GM21360 (cell line): ENCODE results near the gene CCDC3.

Experiments used
- ATAC-seq: cut with Tn5 transposase; IDR thresholded peaks from one replicate; pipeline ENCODE4 v1.9.1; 2021; ENCODE audit warnings: mild to moderate bottlenecking, moderate library complexity; ENCODE audit not compliant: unreplicated experiment

The CCDC3 gene

DNA sequence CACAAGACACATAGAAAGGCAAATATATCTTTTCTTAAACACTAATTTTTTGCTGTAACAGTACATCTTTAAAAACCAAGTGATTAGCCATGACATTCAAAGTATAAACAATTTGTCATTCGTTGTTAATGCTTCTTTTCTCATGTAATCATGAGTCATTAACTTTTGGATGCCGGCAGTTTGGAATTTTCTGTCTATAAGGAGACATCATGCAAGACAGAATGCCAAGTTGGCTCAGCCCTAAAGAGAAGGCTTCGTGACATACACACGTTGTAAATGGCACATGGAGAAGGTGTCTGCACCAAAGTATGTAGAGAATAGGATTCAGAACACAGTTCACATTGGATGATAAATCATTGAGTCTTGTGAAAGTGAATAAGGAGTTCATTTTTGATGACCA lies 35.9 kb downstream of the CCDC3 start:
- no peak for ATAC-seq

DNA sequence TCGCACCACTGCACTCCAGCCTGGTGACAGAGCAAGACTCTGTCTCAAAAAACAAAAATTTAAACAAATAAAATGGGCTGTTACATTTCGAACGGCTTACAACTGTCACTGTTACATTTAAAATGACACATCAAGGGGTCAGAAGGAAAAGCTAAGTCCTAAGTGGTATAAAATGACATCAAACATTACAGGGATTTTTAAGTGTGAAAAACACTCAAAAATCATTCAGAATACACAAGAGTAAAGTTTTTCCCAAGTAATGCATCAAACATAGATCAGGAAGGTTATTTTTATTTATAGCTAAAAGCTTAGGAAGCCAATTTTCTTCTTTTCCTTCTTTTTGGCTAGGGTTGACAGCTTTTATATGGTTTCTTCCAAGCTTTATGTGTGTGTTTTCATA lies 39.0 kb downstream of the CCDC3 start:
- no peak for ATAC-seq

DNA sequence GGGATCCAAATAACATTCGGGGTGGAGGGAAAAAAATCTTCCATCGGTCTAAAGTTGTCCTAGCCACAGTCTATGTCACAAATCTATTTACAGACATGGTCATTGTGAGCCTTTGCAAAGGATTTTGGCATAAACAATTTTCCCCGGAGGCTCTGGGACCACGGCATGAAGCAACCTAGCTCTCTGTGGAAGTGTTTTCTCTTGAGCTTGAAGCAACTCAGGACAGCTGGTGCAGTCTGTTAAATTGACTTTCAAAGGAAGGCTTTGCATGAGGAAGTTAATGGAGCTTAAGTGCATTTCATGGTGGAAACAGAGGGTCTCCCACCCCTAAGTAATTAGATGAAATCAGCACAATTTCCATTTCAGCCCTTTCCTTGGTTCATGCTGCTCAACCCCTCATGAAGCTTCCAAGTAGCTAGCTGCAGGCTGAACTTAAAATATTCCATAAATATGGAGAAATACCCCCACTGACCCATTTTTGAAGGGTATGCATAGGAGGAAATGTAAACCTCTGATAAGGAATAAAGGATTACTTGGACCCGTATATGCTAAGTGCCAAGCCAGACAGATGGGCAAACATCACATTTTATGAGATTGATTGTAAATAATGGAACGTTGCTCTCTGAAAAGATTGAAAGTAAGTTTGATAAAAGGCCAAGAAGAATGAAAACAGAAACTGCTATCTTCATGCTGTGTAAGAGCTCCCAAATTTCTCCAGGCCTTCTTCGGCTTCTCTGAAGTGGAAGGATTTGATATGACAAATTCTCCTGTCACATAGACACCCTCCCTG lies 39.9 kb downstream of the CCDC3 start:
- no peak for ATAC-seq

DNA sequence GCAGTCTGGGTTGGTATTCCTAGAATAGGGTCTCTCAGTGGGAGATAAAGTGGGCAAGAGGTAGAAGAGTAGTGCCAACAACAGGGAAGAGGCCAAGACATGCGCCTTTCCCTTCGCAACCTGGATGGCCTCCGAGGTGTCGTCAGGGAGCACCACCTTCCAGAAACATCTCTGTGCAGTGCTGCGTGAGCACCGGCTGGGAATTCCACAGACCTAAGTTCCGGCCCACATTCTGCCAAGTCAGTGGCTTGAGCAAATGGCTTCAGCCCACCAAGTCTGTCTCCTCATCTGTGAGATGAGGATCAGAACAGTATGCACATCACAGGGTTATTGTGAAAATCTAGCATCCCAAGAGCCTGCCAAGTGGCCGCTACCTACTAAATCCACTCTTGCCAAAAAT lies 40.6 kb downstream of the CCDC3 start:
- no peak for ATAC-seq

DNA sequence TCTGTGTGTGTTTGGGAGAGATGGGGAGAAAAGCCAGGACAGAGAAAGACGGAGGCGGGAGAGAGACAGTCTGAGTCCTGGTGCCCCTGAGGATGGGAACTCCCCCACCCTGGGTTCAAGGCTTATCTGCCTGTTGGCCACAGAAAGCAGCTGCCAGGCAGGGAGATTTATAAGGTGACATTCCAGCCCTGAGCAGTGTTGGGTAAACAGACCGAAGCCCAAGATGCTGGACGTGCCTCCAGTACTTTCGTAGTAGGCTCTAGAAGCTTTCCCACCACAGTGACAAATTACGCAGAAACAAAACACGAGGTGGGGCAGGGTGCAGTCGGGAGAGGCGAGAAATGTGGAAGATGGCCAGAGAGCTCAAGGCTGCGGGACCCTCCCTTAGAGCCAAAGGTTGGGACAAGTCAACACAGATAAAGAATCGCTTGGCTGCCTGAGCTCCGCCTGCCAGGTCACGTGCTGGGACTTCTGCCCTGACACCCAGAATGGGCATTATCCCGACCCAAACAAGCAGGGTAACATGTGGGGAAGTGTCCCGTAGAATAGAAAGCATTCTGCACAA lies 41.1 kb downstream of the CCDC3 start:
- ATAC-seq, result no peak

DNA sequence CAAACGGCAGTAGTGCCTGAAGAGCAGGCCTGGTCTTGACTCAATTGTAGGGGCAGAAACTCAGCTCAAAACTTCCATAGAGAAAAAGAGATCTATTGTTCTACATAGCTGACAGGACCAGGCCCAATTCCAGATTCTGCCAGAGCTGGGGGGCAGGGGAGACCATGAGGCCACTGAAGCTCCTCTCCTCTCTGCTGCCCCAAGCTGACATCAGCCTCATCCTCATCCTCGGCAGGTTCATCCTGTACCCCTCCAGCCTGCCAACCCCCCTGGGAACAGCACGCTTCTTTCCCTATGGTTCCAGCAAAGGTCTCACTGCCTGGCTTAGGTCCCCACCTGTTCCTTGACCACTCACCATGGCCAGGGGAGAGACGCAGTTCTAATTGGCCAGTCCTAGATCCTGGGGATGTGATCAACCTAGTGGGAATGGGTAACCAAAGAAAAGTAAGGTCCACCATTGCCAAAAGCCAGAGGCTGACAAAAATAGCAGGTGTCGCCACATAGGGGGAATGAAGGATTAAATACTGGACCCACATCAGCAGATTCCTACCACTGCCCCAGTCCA lies 42.9 kb downstream of the CCDC3 start:
- ATAC-seq, result no peak

DNA sequence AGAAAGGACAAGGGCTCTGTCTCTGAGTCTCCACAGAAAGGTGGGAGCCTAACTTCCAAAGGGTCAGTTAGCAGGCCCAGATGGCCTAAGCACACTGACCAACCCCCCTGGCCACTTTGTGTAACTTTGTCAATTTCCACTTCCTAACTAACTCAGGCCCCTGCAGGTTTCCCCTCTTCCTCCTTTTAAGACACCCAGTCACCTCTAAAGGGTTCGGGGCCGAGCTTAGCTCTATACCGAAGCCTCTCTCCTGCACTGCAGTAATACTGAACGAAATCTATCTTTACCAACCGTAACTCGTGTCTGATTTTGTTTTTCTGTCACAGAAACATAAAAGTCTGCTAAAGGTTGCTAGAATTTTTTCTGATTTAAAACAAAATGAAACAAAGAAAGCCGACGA lies 44.4 kb downstream of the CCDC3 start:
- no peak for ATAC-seq

DNA sequence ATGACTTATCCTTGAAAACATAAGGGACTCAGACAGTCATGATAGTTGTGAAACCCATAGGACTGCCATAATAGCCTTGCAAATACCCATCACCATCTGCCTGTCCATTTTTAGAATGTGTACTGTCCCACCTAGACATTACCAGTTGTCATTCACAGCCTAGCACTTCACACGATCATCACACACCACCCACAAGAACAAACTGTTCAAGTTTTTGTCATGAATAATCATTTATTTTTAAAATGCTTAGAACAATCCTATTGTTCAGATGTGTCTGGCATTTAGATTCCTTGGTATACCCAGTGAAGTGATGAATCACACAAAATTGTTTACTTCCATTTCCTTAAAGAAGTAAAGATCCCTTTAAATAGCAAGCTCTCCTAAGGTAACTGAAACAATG lies 46.6 kb downstream of the CCDC3 start:
- no peak for ATAC-seq

DNA sequence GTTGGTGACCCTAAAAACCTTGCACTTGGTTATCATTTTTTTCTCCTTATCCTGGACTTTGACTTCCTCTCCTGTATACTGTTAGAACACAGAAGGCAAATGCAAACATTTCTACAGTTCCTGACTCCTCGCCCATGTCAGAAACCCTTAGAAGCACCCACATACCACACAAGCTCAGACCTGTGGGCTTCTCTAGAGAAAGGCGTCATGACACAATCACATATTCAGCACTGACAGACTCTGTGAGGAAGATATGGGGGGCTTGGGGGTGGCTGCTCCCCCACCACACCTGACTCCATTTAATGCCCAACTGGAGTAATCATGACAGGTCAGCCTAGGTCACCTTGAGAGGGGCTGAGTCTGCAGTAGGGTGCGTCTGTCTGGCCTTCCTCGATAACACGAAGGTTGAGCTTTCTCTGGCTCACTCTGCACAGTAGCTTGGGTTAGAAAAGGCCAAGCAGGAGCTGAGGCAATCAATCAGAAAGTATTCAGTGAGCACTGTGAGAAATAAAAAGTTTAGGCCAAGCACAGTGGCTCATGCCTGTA lies 50.9 kb downstream of the CCDC3 start:
- no peak for ATAC-seq

DNA sequence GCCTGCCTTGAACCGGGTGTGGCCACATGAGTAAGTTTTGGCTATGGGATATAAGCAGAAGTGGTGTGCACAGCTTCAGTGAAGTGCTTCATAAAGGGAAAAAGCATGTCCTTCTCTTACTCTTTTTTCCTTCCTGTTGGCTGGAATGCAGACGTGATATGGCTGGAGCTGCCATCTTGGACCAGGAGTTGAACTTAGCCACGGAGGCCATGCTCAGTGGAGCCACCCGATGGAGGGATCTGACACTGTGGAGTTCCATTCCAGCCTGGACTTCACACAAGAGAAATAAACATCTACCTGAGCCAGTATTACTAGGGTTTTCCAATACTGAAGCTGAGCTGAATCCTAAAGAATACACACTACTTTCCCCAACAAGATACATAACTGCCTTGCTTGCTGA lies 52.3 kb downstream of the CCDC3 start:
- ATAC-seq, result no peak

DNA sequence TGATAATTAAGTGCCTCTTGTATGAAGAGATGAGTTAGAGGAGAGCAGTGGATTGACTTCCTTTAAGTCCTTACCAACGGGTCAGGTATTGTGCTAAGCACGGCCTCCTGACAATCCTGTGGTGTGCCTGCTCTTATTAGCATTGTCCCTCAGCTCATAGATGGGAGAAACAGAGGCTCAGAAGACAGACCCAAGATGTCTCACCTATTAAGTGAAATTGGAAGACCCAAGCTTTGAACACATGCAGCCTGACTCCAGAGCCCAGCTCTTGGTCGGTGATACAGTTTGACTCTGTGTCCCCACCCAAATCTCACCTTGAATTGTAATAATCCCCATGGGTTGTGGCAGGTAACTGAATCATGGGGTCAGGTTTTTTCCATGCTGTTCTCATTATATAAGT lies 53.8 kb downstream of the CCDC3 start:
- no peak for ATAC-seq

DNA sequence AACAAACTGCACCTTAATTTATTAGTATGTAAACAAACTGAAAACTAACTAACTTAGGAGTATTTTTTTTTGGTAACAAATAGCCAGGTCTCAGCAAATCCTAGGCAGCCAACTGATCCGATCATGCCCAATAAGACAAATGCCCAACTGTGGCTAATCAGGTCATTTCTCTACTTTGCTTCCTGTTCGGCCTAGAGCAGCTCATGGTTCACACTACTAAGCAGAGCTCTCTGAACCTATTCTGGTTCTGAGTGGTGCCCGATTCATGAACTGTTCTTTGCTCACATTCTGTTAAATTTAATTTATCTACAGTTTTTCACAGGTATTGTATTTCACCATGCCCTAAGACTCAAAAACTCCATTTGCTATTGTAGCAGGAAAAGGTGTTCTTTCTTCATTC lies 55.1 kb downstream of the CCDC3 start:
- ATAC-seq, result no peak

DNA sequence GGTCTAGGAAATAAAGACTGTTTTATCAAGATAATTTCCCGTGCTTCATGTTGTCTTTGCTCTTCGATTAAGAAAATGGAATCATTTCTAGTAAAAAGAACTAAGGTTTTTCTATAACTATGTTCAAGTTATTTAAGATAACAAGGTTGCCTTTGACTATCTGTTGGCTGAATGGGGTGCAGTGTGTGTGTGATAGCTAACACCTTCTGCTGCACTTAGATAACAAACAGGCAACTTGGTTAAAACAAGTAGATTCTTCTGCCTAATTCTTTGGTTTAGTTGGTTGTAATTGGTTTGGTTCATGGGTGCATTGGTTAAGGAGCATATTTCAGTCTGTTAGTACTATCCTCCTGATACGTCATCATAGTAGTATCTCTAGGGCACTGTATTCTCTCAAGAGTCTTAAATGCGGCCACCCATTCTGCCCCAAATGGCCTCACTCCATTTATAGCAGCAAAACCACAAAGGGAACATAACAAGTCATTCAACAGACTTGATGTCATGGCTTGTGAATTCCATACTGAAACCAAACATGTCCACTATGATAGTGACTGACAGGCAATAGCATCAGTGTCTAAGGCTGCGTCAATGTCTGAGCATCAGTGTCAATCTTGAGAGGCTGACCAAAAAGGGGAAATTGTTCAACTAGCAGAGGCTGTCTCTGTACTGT lies 55.7 kb downstream of the CCDC3 start:
- ATAC-seq, result no peak

DNA sequence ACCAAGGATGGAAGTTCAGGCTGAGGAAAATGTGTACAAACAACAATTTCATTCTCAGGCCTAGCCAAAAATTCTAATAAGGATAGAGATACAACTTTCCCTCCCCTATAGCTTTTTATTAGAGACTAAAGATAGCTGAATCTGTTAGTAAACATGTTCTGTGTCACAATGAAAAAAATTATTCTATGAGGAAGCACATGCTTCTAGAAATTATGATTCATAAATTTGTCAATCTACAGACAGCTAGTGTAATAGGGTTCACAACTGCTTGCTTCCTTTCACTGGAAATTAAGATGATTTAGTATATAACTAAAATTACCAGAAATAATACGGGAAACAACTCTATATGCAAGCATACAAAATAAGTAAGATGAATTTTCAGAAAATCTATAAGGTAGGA lies 56.6 kb downstream of the CCDC3 start:
- no peak for ATAC-seq

DNA sequence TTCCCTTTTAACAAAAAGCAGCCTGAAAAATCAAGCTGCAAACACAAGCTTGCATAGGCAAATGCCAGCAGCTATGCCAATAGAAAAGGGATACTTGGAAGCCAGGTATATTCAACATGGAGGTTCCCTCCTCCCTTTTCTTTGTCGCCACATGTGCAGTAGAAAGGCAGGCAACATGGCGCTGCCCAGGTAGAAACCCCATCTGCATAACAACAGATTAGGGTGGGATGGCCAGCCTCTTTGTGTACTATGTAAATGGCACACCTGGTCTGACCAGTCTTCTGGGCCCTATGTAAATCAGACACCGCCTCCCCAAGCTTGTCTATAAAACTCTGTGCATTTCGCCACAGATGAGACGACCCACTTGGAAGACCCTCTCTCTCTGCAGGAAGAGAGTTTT lies 58.1 kb downstream of the CCDC3 start:
- no peak for ATAC-seq

DNA sequence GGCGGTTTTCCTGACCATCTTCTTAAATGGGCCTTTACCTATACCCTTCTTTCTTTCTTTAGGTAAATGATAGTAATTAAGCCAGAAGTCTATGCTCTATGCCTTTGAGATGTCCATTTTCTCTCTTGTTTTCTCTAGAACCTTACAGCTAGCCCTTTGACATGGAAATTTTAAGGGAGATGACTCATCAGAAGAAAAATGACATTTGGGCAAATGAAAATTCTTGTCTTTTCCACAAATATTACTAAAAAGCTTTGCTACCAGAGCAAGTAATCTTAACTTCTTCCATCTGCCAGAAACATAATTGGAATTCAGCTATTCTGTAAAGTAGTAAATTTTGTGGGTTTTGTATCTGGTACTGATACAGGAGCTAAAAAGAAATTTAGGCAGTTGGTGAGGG lies 59.5 kb downstream of the CCDC3 start:
- ATAC-seq, result no peak

DNA sequence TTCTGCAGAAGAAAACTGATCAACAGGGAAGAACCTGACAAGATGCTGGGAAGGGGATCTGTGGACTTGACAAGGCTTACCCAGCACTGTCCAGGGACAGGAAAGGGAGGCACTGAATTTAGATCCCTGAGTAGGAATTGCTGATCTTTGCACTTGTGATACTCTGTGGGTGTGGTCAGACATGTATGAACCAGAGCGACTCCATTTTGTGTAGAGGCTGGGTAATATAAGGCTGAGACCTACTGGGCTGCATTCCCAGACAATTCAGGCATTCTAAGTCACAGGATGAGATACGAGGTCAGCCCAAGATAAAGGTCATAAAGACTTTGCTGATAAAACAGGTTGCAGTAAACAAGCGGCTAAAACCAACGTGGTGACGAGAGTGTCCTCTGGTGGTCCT lies 60.7 kb downstream of the CCDC3 start:
- ATAC-seq, result no peak

DNA sequence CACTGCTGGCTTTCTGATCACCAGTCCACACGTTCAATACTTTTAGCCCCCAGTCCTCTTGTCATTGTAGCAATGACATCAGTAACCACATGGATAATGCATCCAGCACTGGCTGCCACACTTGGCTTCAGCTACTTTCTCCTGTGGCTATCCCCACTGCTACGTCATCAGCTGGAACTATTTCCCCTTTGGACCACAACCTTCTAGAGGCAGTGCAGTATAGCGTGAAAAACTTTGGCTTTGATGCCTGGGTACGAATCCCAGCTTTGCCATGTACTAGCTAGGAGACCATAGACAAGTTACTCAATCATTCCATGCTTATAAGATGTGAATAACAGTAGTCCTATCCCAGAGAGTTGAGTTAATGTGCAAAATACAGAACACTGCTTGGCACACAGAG lies 63.2 kb downstream of the CCDC3 start:
- ATAC-seq, result no peak

DNA sequence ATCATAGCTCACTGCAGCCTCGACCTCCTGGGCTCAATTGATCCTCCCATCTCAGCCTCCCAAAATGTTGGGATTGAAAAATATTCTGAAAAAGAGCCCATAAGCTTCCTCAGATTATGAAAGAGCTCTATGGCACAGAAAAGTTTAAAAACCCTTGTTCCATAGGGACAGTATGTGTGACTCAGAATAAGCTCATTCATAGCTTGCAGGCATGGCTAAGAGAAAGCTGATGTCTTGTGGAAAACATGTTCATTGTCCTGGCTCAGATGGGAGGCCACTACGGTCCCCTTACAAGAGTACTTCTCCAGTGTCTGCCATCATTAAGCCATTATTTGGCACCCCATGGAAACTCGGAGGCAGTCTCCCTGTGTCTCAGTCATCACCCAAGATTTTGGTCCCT lies 64.0 kb downstream of the CCDC3 start:
- no peak for ATAC-seq

DNA sequence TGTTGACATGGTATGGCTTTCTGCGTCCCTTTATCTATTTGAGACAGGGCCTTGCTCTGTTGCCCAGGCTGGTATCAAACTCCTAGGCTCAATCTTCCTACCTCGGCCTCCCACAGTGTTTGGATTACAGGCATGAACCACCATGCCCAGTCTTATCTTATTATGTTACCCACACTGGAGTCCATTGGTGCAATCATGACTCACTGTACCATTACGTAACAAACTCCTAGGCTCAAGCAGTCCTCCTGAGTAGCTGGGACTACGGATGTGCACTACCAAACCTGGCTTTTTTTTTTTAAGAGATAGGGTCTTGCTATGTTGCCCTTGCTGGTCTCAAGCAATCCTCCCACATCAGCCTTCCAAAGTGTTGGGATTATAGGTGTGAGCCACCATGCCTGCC lies 66.7 kb downstream of the CCDC3 start:
- ATAC-seq, result no peak

DNA sequence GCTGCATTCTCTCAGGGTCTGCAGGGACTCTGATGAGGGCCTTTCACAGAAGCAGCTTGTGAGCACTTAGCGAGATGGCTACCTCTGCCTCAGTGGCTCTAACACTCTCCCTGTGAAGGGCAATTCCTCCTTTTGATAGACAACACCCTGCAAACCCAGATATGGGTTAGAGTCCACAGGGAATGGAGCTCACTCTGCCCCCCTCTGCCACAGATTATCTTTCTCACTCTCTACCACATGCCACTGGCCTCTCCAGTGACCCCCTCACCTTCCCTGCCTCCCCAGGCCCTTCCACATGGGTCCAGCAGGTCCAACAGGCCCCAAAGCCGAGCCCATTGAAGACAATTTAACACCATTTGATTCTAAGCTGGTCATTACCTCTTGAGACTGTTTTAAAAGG lies 72.1 kb downstream of the CCDC3 start:
- no peak for ATAC-seq

DNA sequence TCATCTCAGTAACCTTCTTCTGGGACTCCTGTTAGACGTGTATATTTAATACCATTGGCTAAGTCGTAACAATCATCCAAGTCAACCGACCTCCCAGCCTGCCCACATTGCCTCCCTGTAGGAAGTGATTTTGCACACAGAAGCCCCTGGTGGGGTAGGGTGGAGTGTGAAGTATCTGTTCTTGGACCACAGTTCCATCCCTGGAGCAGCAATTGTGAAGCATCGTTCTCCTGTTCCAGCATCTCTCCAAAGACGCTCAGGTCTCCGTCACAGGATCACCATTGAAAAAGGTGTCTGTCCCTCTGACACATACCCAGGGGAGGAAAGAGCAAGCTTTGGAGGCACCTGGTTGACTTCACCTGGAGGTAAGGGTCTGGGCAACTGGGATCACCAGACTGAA lies 72.9 kb downstream of the CCDC3 start:
- no peak for ATAC-seq
